ENCODE data around the gene BANF2. TPM values are rescaled to one million over a fixed set of nuclear protein-coding genes. Genes with fewer than 3 reads are reported as not detected.

The BANF2 gene
- total and polyA plus RNA-seq, 2 experiments from 2014 or later = not detected

DNA sequence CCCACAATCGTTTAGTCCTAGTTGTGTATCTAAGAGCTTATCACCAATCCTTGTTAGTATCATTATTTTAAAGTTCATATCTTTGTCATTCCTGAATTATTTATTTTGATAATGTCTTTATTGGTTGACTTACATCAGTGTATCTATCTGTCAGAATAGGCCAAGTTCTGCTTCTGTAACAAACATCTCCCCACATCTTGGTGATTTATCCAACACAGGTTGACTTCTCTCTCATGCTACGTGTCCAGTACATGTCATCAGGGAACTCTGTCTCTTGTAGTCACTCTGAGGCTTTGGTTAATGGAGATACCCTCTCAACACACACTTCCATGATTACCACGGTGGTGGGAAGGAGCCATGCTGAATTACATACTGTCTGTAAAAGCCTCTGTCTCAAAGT lies 38.4 kb downstream of the BANF2 start (continued):
- TF ChIP-seq, protein P1, sequence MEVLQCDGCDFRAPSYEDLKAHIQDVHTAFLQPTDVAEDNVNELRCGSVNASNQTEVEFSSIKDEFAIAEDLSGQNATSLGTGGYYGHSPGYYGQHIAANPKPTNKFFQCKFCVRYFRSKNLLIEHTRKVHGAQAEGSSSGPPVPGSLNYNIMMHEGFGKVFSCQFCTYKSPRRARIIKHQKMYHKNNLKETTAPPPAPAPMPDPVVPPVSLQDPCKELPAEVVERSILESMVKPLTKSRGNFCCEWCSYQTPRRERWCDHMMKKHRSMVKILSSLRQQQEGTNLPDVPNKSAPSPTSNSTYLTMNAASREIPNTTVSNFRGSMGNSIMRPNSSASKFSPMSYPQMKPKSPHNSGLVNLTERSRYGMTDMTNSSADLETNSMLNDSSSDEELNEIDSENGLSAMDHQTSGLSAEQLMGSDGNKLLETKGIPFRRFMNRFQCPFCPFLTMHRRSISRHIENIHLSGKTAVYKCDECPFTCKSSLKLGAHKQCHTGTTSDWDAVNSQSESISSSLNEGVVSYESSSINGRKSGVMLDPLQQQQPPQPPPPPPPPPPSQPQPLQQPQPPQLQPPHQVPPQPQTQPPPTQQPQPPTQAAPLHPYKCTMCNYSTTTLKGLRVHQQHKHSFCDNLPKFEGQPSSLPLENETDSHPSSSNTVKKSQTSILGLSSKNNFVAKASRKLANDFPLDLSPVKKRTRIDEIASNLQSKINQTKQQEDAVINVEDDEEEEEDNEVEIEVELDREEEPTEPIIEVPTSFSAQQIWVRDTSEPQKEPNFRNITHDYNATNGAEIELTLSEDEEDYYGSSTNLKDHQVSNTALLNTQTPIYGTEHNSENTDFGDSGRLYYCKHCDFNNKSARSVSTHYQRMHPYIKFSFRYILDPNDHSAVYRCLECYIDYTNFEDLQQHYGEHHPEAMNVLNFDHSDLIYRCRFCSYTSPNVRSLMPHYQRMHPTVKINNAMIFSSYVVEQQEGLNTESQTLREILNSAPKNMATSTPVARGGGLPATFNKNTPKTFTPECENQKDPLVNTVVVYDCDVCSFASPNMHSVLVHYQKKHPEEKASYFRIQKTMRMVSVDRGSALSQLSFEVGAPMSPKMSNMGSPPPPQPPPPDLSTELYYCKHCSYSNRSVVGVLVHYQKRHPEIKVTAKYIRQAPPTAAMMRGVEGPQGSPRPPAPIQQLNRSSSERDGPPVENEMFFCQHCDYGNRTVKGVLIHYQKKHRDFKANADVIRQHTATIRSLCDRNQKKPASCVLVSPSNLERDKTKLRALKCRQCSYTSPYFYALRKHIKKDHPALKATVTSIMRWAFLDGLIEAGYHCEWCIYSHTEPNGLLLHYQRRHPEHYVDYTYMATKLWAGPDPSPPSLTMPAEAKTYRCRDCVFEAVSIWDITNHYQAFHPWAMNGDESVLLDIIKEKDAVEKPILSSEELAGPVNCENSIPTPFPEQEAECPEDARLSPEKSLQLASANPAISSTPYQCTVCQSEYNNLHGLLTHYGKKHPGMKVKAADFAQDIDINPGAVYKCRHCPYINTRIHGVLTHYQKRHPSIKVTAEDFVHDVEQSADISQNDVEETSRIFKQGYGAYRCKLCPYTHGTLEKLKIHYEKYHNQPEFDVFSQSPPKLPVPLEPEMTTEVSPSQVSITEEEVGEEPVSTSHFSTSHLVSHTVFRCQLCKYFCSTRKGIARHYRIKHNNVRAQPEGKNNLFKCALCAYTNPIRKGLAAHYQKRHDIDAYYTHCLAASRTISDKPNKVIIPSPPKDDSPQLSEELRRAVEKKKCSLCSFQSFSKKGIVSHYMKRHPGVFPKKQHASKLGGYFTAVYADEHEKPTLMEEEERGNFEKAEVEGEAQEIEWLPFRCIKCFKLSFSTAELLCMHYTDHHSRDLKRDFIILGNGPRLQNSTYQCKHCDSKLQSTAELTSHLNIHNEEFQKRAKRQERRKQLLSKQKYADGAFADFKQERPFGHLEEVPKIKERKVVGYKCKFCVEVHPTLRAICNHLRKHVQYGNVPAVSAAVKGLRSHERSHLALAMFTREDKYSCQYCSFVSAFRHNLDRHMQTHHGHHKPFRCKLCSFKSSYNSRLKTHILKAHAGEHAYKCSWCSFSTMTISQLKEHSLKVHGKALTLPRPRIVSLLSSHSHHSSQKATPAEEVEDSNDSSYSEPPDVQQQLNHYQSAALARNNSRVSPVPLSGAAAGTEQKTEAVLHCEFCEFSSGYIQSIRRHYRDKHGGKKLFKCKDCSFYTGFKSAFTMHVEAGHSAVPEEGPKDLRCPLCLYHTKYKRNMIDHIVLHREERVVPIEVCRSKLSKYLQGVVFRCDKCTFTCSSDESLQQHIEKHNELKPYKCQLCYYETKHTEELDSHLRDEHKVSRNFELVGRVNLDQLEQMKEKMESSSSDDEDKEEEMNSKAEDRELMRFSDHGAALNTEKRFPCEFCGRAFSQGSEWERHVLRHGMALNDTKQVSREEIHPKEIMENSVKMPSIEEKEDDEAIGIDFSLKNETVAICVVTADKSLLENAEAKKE (CRISPR knock-in tag; IDR thresholded peaks at IDR 0.05) = no peak
- TF ChIP-seq, protein P2, sequence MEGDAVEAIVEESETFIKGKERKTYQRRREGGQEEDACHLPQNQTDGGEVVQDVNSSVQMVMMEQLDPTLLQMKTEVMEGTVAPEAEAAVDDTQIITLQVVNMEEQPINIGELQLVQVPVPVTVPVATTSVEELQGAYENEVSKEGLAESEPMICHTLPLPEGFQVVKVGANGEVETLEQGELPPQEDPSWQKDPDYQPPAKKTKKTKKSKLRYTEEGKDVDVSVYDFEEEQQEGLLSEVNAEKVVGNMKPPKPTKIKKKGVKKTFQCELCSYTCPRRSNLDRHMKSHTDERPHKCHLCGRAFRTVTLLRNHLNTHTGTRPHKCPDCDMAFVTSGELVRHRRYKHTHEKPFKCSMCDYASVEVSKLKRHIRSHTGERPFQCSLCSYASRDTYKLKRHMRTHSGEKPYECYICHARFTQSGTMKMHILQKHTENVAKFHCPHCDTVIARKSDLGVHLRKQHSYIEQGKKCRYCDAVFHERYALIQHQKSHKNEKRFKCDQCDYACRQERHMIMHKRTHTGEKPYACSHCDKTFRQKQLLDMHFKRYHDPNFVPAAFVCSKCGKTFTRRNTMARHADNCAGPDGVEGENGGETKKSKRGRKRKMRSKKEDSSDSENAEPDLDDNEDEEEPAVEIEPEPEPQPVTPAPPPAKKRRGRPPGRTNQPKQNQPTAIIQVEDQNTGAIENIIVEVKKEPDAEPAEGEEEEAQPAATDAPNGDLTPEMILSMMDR (conservative IDR thresholded peaks at IDR 0.05; ENCODE audit: low read depth in 2 of 2) = no peak
- no peak for TF ChIP-seq CREB1 (CRISPR knock-in tag; IDR thresholded peaks at IDR 0.05; ENCODE audit: low read depth)
- TF ChIP-seq POLR2AphosphoS5 (IDR thresholded peaks at IDR 0.05; ENCODE audit: low read depth) = no peak
- TF ChIP-seq ZNF331 (CRISPR knock-in tag; IDR thresholded peaks at IDR 0.05; ENCODE audit: low read depth) = no peak
- no peak for TF ChIP-seq EZH2phosphoT487 (IDR thresholded peaks at IDR 0.05; ENCODE audit: unreplicated experiment)

DNA sequence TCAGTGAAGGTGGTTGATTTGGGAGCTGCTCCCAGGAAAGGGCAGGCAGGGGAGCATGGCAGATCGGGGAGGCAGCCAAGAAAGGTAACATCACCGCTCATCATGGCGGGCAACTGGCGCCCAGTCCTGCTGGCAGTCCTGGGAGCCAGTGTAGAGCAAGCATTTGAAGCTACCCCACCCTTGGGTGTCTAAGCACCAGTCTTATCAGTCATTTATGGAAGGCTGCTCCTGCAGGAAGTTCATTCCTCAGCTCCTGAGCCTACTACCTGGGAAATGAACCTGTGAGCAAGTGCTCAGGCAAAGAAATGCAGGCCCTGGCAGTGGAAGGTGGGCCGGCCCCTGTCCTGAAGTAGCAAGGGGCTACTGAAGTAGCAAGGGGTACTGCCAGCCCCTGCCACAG lies 41.5 kb downstream of the BANF2 start:
- Mint-ChIP-seq H3K4me3 (no peak overlapping the region), H3K4me1 (peaks cover 3% of the 10 kb centered on the region), H3K27ac (no peak overlapping the region), H3K9me3 (peaks cover 29% of the 10 kb centered on the region), H3K36me3 (ENCODE audit: low read depth) (peaks cover 19% of the 10 kb centered on the region), H3K27me3 (ENCODE audit: insufficient read depth, low read depth, poor library complexity) (peaks cover 3% of the 10 kb centered on the region)
- H3K9me2 ChIP-seq (ENCODE audit: insufficient read depth) = peaks cover 11% of the 10 kb centered on the region; the same call in 1 of the 2 replicates
- ATAC-seq = no peak
- no peak overlapping the region for H3K4me2 ChIP-seq
- H3K27me3 ChIP-seq (ENCODE audit: insufficient read depth) = no peaks in the 10 kb centered on the region
- no peaks in the 10 kb centered on the region for H3K36me3 ChIP-seq (ENCODE audit: insufficient read depth)
- no peak for DNase-seq (ENCODE audit: low spot score)
- H4K20me1 ChIP-seq (replicated peaks; ENCODE audit: insufficient read depth) = no peaks in the 10 kb centered on the region
- H3K4me1 ChIP-seq (ENCODE audit: insufficient read depth) = no peaks in the 10 kb centered on the region; the same call in 1 of the 2 replicates
- H2AFZ ChIP-seq = no peak overlapping the region
- TF ChIP-seq ZNF114 (CRISPR knock-in tag; IDR thresholded peaks at IDR 0.05) (no peak), POLR2AphosphoS5 (IDR thresholded peaks at IDR 0.05; ENCODE audit: low read depth) (no peak), JUNB (IDR thresholded peaks at IDR 0.05; ENCODE audit: unreplicated experiment) (no peak), NANOG (IDR thresholded peaks at IDR 0.05; ENCODE audit: borderline replicate concordance) (no peak)
- TF ChIP-seq, protein P3, sequence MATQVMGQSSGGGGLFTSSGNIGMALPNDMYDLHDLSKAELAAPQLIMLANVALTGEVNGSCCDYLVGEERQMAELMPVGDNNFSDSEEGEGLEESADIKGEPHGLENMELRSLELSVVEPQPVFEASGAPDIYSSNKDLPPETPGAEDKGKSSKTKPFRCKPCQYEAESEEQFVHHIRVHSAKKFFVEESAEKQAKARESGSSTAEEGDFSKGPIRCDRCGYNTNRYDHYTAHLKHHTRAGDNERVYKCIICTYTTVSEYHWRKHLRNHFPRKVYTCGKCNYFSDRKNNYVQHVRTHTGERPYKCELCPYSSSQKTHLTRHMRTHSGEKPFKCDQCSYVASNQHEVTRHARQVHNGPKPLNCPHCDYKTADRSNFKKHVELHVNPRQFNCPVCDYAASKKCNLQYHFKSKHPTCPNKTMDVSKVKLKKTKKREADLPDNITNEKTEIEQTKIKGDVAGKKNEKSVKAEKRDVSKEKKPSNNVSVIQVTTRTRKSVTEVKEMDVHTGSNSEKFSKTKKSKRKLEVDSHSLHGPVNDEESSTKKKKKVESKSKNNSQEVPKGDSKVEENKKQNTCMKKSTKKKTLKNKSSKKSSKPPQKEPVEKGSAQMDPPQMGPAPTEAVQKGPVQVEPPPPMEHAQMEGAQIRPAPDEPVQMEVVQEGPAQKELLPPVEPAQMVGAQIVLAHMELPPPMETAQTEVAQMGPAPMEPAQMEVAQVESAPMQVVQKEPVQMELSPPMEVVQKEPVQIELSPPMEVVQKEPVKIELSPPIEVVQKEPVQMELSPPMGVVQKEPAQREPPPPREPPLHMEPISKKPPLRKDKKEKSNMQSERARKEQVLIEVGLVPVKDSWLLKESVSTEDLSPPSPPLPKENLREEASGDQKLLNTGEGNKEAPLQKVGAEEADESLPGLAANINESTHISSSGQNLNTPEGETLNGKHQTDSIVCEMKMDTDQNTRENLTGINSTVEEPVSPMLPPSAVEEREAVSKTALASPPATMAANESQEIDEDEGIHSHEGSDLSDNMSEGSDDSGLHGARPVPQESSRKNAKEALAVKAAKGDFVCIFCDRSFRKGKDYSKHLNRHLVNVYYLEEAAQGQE (IDR thresholded peaks at IDR 0.05; ENCODE audit: unreplicated experiment) = no peak
- TF ChIP-seq, protein P2 (conservative IDR thresholded peaks at IDR 0.05; ENCODE audit: low read depth in 2 of 2) = no peak
- H3K4me3 ChIP-seq = no peak overlapping the region
- H3F3A ChIP-seq (replicated peaks; ENCODE audit: low read depth) = no peaks in the 10 kb centered on the region
- H3K27ac ChIP-seq (ENCODE audit: low read depth) = no peak overlapping the region
- no peaks in the 10 kb centered on the region for H3K79me2 ChIP-seq (replicated peaks; ENCODE audit: insufficient read depth)
